Measurements from ENCODE around the gene PCNX3. TPM values are rescaled to one million over a fixed set of nuclear protein-coding genes. Genes with fewer than 3 reads are reported as not detected.

Gene PCNX3
- 22.7 and 30.8 TPM in 2 replicates for total RNA-seq

DNA sequence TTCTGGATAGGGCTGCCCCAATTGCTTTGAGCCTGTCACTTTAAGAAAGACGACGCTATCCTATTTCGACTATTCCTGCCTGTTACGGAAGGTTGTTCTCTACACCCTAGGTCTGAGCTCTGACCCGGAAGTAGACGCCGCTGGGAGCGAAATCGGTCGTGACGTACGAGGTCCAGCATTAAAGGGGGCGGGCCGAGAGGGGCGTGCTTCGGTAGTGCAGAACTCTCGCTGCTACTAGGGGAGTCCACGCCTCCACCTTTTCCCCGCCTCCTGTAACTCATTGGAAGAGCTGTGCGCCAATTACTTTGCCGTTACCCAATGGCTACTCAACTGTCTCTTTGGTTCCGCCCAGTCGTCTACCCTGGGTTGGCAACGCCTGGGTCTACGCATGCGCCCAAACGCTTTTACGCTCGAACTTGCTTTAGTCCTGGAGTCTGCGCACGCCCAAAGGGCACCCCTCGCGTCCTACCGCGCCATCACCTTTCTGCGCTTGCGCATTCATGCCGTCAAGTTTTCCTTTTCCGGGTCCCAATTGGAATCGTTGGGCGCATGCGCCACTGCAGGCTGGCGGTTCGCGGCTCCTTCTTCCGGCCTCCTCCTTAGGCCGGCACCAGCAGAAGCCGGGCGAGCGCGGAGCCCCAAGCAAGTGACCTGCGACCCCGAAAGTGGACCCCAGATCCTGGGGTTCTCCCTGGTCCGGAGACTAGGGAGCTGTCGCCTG lies at the start of gene PCNX3:
Gene PCNX3 (plus strand): TSS at position 548 of the 721 bp plus-strand sequence. CDS start 536 bp downstream, outside the sequence.

DNA sequence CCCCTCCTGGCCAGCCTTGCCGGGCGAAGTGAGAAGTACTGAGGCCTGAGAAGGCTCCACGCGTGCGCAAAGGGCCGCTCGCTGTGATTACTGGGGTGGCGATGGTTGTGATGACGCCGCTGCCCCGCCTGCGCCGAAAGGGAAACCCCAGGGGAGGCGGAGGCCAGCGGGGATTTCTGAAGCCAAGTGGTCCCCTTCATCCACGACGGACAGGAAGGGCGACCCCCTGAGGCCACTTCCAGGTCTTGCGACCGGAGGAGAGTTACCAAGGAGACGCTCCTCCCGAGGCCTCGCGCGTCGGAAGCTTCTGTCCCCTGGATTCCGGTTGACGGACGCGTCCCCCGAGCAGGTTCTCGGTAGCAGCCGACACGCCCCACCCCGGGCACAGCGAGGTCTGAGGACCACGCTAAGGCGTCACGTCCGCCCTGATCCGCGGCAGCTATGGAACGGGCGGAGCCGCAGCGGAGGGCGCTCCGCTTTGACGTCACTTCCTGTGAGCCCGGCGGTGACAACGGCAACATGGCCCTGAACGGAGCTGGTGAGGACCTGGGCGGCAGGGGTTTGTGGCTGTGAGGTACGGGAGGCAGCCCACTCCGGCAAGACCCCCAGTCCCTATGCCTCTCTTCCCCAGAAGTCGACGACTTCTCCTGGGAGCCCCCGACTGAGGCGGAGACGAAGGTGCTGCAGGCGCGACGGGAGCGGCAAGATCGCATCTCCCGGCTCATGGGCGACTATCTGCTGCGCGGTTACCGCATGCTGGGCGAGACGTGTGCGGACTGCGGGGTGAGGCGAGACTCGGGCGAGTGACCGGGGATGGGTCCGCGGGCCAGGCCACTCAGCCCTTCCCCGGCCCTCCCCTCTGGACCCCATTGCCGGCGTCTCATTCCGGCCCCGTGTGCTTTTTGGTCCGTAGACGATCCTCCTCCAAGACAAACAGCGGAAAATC lies 45.3 kb upstream of the PCNX3 start, which contains the start of gene ZNRD2:
Gene ZNRD2 (plus strand): TSS at position 505 of the 946 bp plus-strand sequence. CDS start 15 bp downstream, at position 520.

GRCh38 chr11:65572356-65573051 lies 43.1 kb upstream of the PCNX3 start, which contains the start of gene FAM89B:
Gene FAM89B, plus strand, starts transcription at chr11:65572538. Its CDS starts 132 bp downstream, at chr11:65572670.

GRCh38 chr11:65575568-65576231 lies 39.9 kb upstream of the PCNX3 start, which contains the start of gene EHBP1L1:
Gene EHBP1L1, plus strand, starts transcription at chr11:65576053. Its CDS starts 250 bp downstream, at chr11:65576303.

GRCh38 chr11:65595543-65596281 lies 19.9 kb upstream of the PCNX3 start, which contains the start of gene KCNK7:
Gene KCNK7, minus strand, starts transcription at chr11:65595800. Its CDS starts 28 bp downstream, at chr11:65595772.

DNA sequence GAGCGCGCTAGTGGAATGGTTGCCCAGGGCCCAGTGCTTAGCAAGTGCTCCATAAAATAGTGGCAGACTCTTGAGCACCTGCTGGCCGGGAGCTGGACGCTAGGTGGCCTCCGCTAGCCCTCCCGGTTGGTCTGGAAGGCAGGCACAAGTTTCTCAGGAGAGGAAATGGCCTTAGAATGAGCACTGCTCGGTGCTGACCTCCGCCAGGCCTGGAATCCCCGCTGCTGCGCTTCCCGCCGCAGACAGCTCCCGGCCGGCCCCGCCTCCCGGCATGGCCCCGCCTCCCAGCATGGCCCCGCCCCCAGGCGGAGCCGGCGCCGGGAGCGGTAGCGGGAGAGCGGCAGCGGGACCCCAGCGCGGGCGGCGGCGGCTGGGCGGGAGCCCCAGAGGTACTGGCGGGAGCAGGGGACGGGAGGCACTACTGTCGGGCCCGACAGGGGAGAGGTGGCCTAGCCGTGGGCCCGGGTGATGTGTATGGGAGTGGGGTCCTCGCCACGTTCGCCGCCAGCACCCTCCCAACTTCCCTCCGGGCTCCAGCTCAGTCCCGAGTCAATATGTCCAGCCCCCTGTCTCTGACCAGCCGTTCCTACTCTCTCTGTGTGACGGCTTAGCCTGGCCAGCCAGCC lies 22.3 kb downstream of the PCNX3 start, which contains the start of gene SIPA1:
Gene SIPA1 (plus strand): TSS at position 308 of the 626 bp plus-strand sequence. CDS start 2,821 bp downstream, outside the sequence.

GRCh38 chr11:65662799-65663638 lies 47.4 kb downstream of the PCNX3 start, which contains the start of gene RELA:
Gene RELA, minus strand, starts transcription at chr11:65662916. Its CDS starts 84 bp downstream, at chr11:65662832.

Other genes with a start within 250 kb of the PCNX3 start
- 2.0 and 3.1 TPM in 2 replicates for gene SLC25A45, start 233.1 kb upstream of the PCNX3 start, total RNA-seq
- 34.2 and 51.8 TPM in 2 replicates for gene FRMD8, start 229.1 kb upstream of the PCNX3 start, total RNA-seq
- gene NEAT1, start 193.0 kb upstream of the PCNX3 start, total RNA-seq = 322 and 406 TPM in 2 replicates
- gene MALAT1, start 116.7 kb upstream of the PCNX3 start, total RNA-seq = 13,561 and 20,792 TPM in 2 replicates
- 77.2 and 139 TPM in 2 replicates for gene SCYL1, start 90.7 kb upstream of the PCNX3 start, total RNA-seq
- 38.7 and 93.8 TPM in 2 replicates for gene LTBP3, start 57.4 kb upstream of the PCNX3 start, total RNA-seq
- 36.7 and 55.1 TPM in 2 replicates for gene ZNRD2, start 45.3 kb upstream of the PCNX3 start, total RNA-seq
- gene FAM89B, start 43.2 kb upstream of the PCNX3 start, total RNA-seq = 11.8 and 30.3 TPM in 2 replicates
- gene EHBP1L1, start 39.7 kb upstream of the PCNX3 start, total RNA-seq = 60.4 and 79.7 TPM in 2 replicates
- gene KCNK7, start 20.0 kb upstream of the PCNX3 start, total RNA-seq = 0.29 and 0.50 TPM in 2 replicates
- gene MAP3K11, start 1.6 kb upstream of the PCNX3 start, total RNA-seq = 25.8 and 26.3 TPM in 2 replicates
- gene SIPA1, start 22.3 kb downstream of the PCNX3 start, total RNA-seq = 25.1 and 25.2 TPM in 2 replicates
- gene RELA, start 47.1 kb downstream of the PCNX3 start, total RNA-seq = 9.3 and 23.8 TPM in 2 replicates
- gene KAT5, start 96.5 kb downstream of the PCNX3 start, total RNA-seq = 45.4 and 47.3 TPM in 2 replicates
- 32.9 and 57.7 TPM in 2 replicates for gene RNASEH2C, start 105.0 kb downstream of the PCNX3 start, total RNA-seq
- 7.1 and 10.6 TPM in 2 replicates for gene AP5B1, start 165.2 kb downstream of the PCNX3 start, total RNA-seq
- not detected in 2 replicates for gene OVOL1, start 171.3 kb downstream of the PCNX3 start, total RNA-seq
- gene SNX32, start 218.2 kb downstream of the PCNX3 start, total RNA-seq = 1.2 and 3.1 TPM in 2 replicates
- 951 and 1,471 TPM in 2 replicates for gene CFL1, start 242.4 kb downstream of the PCNX3 start, total RNA-seq
- 47.6 and 51.9 TPM in 2 replicates for gene MUS81, start 244.7 kb downstream of the PCNX3 start, total RNA-seq

Data from smooth muscle cell of trachea (primary cell).